Peyer's patch (tissue), 4 donors: Measurements from ENCODE around the gene GJA4. TPM values are rescaled to one million over a fixed set of nuclear protein-coding genes. Genes with fewer than 3 reads are reported as not detected.

Source experiments
- DNase-seq, 3 donors: peaks; one replicate each; pipeline ENCODE4 v3.0.0-alpha.2; 2017 to 2019
- H3K27ac ChIP-seq, 4 donors: fragments of 200-600 bp; sonication (generic); one replicate each; pipeline ENCODE4 v1.5.1; 2016 to 2019
- H3K27me3 ChIP-seq, 2 donors: fragments of 200-600 bp; sonication (generic); one replicate each; pipeline ENCODE4 v1.5.1; 2019
- H3K36me3 ChIP-seq, 3 donors: fragments of 200-600 bp; sonication (generic); one replicate each; pipeline ENCODE4 v1.5.1; 2016 to 2019
- H3K4me1 ChIP-seq, 4 donors: fragments of 200-600 bp; sonication (generic); one replicate each; pipeline ENCODE4 v1.5.1; 2016 to 2019
- H3K4me3 ChIP-seq, 4 donors: fragments of 200-600 bp; sonication (generic); 1 replicate in 3 of 4; 2 replicates in 1 of 4; pipeline ENCODE4 v1.5.1; 2016 to 2019; ENCODE audit warnings: mild to moderate bottlenecking in 1 of 4
- H3K9me3 ChIP-seq, 4 donors: fragments of 200-600 bp; sonication (generic); one replicate each; pipeline ENCODE4 v1.5.1; 2016 to 2019; ENCODE audit warnings: mild to moderate bottlenecking in 1 of 4
- POLR2A ChIP-seq, 2 donors: fragments of 450-650 bp; IDR thresholded peaks; one replicate each; pipeline ENCODE4 v1.5.1; 2017; ENCODE audit warnings: antibody characterized with exemption in 2 of 2, mild to moderate bottlenecking in 2 of 2, moderate library complexity in 2 of 2
- total RNA-seq, 4 donors: library from RNA; depleted of rRNA; stranded (reverse); fragments of >200 nt; gene quantifications; one replicate each; pipeline ENCODE4 v1.1.0, GENCODE V29; 2016
- TF ChIP-seq, protein P1 (sequence below), 6 experiments: fragments of 450-650 bp in 4 of 6; fragments of 200-600 bp in 2 of 6; sonication (generic) in 1 of 6; IDR thresholded peaks; one replicate each; pipeline ENCODE4 v1.5.1; 2017 to 2019; ENCODE audit warnings: antibody characterized with exemption in 6 of 6, mild to moderate bottlenecking in 3 of 6, moderate library complexity in 1 of 6

GJA4 gene
- total RNA-seq, 4 donors from 2014 or later, result 2.5 to 6.1 (median 4.3) TPM

DNA sequence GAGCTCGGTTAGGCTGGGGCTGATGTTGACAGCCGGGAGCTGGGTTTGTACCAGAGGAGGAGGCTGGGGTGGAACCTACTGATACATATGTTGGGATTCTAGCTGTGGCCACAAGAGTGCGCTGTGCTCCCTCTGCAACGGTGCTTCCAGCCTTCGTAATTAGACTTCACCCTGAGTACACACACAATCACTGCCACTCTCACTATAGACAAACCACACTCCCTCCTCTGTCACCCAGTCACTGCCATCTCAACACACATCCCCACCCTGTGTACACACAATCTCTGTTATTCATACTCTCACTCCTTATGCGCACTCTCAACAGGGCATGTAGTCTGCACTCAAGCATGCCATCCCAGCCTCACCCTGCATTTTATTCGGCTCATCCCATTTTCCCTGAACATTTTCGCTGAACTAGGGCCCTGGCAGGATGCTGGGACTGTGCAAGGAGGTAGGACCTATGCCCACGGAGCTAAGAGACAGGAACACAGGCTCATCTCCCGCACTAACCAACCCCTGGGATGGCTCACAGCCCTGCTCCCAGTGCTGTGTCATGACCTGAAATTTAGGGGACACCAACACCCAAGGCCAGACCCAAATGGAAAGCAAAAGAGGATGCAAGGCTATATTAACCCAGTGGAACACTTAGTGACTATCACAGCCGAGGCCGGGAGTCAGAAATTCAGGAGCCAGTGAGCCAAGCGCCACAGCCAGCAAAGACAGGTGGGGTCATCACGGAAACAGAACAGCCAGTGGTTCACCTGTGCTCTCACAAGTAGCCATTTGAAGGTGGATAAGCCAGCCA lies 6.1 kb upstream of the GJA4 start:
- TF ChIP-seq, protein P1, sequence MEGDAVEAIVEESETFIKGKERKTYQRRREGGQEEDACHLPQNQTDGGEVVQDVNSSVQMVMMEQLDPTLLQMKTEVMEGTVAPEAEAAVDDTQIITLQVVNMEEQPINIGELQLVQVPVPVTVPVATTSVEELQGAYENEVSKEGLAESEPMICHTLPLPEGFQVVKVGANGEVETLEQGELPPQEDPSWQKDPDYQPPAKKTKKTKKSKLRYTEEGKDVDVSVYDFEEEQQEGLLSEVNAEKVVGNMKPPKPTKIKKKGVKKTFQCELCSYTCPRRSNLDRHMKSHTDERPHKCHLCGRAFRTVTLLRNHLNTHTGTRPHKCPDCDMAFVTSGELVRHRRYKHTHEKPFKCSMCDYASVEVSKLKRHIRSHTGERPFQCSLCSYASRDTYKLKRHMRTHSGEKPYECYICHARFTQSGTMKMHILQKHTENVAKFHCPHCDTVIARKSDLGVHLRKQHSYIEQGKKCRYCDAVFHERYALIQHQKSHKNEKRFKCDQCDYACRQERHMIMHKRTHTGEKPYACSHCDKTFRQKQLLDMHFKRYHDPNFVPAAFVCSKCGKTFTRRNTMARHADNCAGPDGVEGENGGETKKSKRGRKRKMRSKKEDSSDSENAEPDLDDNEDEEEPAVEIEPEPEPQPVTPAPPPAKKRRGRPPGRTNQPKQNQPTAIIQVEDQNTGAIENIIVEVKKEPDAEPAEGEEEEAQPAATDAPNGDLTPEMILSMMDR (IDR thresholded peaks at IDR 0.05), result peak; percentile 40 to 83 (median 78)
- no peak for TF ChIP-seq POLR2A (IDR thresholded peaks at IDR 0.05)

DNA sequence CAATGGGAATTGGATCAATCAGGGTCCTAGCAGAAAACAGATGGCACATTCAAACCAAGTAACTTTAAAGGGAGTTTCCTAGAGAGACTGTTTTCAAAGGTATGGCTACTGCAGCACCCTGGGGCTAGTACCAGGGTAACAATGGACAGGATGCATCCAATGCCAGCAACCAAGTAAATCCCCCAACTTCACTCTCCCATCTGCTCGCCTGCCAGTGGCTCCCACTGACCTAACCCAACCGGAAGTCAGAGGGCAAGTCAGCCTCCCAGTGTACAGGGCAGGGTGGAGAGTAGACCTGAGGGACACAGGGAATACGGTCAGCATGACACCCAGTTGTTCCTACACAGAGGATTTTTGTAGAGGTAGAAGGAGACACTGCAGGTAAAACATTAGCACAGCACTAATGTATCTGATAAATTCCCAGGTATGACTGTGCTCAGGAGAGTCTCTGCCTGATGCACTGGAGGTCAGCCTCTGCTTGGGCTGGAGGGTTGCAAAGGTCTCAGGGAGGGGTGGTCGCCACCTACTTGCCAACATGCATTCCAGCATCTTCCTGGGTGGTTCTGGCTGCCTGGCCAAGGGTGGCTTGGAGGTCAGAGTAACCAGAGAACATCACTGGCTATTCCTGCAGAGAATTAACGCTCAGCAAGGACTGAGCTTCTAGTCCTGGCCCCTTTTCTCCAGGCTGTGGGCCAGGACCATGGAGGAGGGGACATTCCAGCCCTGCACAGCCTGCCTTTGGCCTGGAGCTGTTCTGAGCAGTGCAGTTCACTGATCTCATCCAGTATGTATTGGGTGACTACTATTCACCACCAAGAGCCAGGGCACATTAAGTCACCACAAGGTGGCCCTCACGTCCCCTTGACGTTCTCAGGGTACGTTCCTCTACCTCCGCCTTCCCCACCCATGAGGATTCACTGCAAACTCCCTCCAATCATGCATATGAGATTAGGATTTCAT lies 5.1 kb upstream of the GJA4 start:
- no peak overlapping the region for H3K4me3 ChIP-seq
- DNase-seq, result no peak
- TF ChIP-seq, protein P1 (IDR thresholded peaks at IDR 0.05), result no peak
- TF ChIP-seq POLR2A (IDR thresholded peaks at IDR 0.05), result no peak
- H3K36me3 ChIP-seq, result no peaks in the 10 kb centered on the region
- no peak overlapping the region for H3K27ac ChIP-seq
- no peaks in the 10 kb centered on the region for H3K9me3 ChIP-seq
- H3K27me3 ChIP-seq, result no peaks in the 10 kb centered on the region
- H3K4me1 ChIP-seq, result peaks cover 0 to 6% (median 1%) of the 10 kb centered on the region in 4 donors

More for the DNA sequence above, 6.1 kb upstream of the GJA4 start:
- no peaks in the 10 kb centered on the region for H3K36me3 ChIP-seq
- no peak overlapping the region for H3K27ac ChIP-seq
- no peaks in the 10 kb centered on the region for H3K9me3 ChIP-seq
- H3K27me3 ChIP-seq, result peaks cover 0 to 6% of the 10 kb centered on the region in 2 donors
- peak; percentile 44 to 87 (median 81) for DNase-seq
- no peak overlapping the region for H3K4me3 ChIP-seq
- H3K4me1 ChIP-seq, result peaks cover 0 to 12% (median under 1%) of the 10 kb centered on the region in 4 donors

DNA sequence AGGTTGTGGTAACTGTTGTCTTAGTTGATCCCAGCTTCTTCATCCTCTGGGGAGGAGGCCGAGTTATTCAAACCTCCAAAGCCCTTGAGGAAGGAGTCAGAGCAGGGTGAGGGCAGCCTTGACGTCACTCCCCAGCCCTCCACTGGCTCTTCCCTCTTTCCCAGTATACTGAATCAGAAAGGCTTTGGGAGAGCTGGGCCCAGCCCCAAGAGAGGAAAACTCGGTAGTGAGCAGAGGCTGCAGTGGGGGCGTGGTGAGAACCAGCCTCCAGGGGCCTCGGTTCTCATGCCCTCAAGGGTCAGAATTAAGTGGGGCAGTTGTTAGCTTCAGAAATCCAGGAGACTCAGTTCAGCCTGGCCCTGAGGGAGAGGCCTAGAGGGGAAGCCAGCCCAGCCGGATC lies 1.8 kb upstream of the GJA4 start:
- Histone ChIP-seq H3K4me1 (peaks cover 0 to 6% (median 3%) of the 10 kb centered on the region in 4 donors), H3K9me3 (no peaks in the 10 kb centered on the region), H3K27ac (no peak overlapping the region), H3K4me3 (no peak overlapping the region), H3K36me3 (no peaks in the 10 kb centered on the region), H3K27me3 (no peaks in the 10 kb centered on the region)
- DNase-seq, result no peak
- TF ChIP-seq, protein P1 (IDR thresholded peaks at IDR 0.05), result no peak
- no peak for TF ChIP-seq POLR2A (IDR thresholded peaks at IDR 0.05)

DNA sequence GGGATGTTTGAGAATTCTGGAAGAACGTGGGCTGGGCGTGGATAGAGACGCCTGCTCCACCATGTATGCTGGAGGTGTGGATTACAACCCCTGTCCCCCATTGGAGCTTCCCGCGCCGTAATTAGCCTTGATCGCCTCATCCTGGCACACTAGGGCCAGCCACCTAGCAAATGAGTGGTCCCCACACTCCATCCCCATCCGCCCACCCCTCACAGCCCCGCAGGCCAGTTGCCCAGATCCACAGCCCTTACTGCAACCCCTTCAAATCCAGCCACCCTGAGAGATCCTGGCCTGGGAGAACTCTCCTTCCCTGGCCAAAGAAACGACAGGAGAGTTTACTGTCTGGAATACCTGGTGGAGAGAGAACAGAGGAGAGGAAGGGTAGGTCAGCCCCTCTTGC lies 375 bp upstream of the GJA4 start:
- Histone ChIP-seq H3K27ac (peak overlapping the region in 1 of 4 donors; percentile 49), H3K27me3 (no peaks in the 10 kb centered on the region), H3K4me3 (no peak overlapping the region), H3K36me3 (no peaks in the 10 kb centered on the region), H3K9me3 (no peaks in the 10 kb centered on the region), H3K4me1 (peaks cover 0 to 5% (median 0%) of the 10 kb centered on the region in 4 donors)
- TF ChIP-seq, protein P1 (IDR thresholded peaks at IDR 0.05), result no peak
- no peak for TF ChIP-seq POLR2A (IDR thresholded peaks at IDR 0.05)
- DNase-seq, result no peak

DNA sequence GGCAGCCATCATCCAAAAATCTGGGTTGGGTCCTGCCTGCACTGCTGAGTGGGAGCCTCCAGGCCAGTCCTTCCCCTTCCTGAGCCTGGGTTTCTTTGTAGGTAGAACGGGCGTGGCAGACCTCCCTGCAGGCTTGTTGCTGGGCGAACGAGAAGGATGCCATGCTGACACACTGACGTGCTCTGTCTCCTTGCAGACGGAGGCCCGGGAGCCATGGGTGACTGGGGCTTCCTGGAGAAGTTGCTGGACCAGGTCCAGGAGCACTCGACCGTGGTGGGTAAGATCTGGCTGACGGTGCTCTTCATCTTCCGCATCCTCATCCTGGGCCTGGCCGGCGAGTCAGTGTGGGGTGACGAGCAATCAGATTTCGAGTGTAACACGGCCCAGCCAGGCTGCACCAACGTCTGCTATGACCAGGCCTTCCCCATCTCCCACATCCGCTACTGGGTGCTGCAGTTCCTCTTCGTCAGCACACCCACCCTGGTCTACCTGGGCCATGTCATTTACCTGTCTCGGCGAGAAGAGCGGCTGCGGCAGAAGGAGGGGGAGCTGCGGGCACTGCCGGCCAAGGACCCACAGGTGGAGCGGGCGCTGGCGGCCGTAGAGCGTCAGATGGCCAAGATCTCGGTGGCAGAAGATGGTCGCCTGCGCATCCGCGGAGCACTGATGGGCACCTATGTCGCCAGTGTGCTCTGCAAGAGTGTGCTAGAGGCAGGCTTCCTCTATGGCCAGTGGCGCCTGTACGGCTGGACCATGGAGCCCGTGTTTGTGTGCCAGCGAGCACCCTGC lies 1.4 kb downstream of the GJA4 start:
- Histone ChIP-seq H3K9me3 (no peaks in the 10 kb centered on the region), H3K36me3 (no peaks in the 10 kb centered on the region), H3K4me3 (peak overlapping the region in 1 of 4 donors; percentile 42), H3K27ac (peak overlapping the region in 1 of 4 donors; percentile 5), H3K4me1 (peaks cover 0 to 5% (median 0%) of the 10 kb centered on the region in 4 donors), H3K27me3 (no peaks in the 10 kb centered on the region)
- TF ChIP-seq, protein P1 (IDR thresholded peaks at IDR 0.05), result no peak
- no peak for TF ChIP-seq POLR2A (IDR thresholded peaks at IDR 0.05)
- DNase-seq, result no peak
